22Rv1 (cell line): ENCODE results near the gene GRM1.

Source experiments
- CTCF ChIP-seq: fragments of 450-650 bp; IDR thresholded peaks from 2 replicates; pipeline ENCODE4 v1.5.1; 2017; ENCODE audit warnings: mild to moderate bottlenecking
- ZFX ChIP-seq: fragments of 450-650 bp; IDR thresholded peaks from 2 replicates; pipeline ENCODE4 v1.6.1; 2017; ENCODE audit warnings: antibody characterized with exemption, borderline replicate concordance

DNA sequence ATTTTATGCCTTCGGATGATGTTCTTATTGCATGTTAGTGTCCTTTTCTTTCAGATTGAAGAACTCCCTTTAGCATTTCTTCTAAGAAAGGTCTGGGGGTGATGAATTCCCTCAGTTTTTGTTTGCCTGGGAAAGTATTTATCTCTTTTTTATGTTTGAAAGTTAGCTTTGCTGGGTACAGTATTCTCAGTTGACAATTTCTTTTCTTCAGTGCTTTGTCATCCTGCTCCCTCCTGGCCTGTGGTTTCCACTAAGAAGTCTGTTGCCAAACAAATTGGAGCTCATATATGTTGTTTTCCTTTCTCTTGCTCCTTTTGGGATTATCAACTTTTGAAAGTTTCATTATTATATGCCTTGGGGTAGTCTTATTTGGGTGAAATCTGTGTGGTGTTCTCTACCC is 11.5 kb downstream of the GRM1 start:
- TF ChIP-seq ZFX (no peak), CTCF (no peak)
